G401 (cell line): Measurements from ENCODE around the gene FAM107A. TPM values are rescaled to one million over a fixed set of nuclear protein-coding genes. Genes with fewer than 3 reads are reported as not detected.
A peak's percentile ranks its signal among the peaks of the same experiment; 100 is the strongest.

Experiments used
- DNase-seq: peaks from one replicate; pipeline ENCODE4 v3.0.0-alpha.2; 2015; ENCODE audit warnings: low spot score
- in situ Hi-C: cut with HindIII; loops from 2 replicates; pipeline ENCODE4 v1.10.0; 2016; ENCODE audit warnings: low sequenced_read_pairs, mixed read lengths
- total RNA-seq: library from RNA; depleted of rRNA; stranded (reverse); fragments of >200 nt; shearing (Covaris generic); gene quantifications from 2 replicates; pipeline ENCODE4 v1.2.3, GENCODE V29; 2014

The FAM107A gene
- total RNA-seq, 1 experiment from 2014 or later = not detected

GRCh38 chr3:58572013-58572633 is 5.1 kb downstream of the FAM107A start:
- DNase-seq = no peak
- in situ Hi-C loops = no loop called here

- in situ Hi-C loops = no loop called here
- DNase-seq = no peak
These were observed 6.3 kb downstream of the FAM107A start for GRCh38 chr3:58570851-58571250.

DNA sequence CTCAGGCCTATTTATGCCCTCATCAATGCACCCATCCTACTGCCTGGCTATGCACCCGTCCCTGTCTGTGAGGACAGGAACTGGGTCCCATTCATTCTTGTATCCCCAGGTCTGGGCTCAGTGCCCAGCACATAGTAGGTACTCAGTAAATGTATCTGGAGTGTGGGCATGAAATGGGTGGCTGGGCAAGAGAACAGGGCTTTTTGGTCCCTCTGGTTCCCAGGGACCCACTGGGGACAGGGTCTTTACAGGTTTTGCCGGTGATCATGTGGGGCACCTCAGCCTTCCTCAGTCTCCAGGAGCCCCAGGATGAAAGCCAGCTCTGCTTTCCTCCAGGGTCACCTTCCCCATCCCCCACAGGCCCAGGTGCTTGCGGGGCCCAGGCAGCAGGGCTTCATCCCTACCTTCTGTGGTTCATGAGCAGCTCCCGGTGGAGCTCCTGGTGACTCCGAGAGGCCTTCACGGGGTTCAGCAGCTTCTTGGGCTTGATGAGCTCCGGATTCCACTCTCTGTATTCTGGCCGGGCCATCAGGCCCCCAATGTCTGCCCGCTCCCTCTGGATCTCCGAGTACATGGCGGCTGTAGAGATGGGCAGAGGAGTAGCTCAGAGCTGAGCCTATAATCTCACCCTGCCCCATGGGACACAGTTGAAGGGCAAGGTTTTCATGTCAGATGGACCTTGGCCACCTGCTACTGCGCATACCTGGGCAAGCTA is 7.7 kb downstream of the FAM107A start:
- in situ Hi-C loops = no loop called here

GRCh38 chr3:58568572-58569286 is 8.5 kb downstream of the FAM107A start:
- peak; percentile 82 for DNase-seq
- in situ Hi-C loops = no loop called here

More for the DNA sequence above, 7.7 kb downstream of the FAM107A start:
- DNase-seq = no peak

- in situ Hi-C loops = no loop called here
- DNase-seq = no peak
These were observed 10.0 kb downstream of the FAM107A start for GRCh38 chr3:58567251-58567515.

GRCh38 chr3:58566398-58567250 is 10.6 kb downstream of the FAM107A start:
- in situ Hi-C loops = no loop called here
- DNase-seq = no peak

GRCh38 chr3:58565621-58566397 is 11.4 kb downstream of the FAM107A start:
- no peak for DNase-seq
- in situ Hi-C loops = no loop called here

DNA sequence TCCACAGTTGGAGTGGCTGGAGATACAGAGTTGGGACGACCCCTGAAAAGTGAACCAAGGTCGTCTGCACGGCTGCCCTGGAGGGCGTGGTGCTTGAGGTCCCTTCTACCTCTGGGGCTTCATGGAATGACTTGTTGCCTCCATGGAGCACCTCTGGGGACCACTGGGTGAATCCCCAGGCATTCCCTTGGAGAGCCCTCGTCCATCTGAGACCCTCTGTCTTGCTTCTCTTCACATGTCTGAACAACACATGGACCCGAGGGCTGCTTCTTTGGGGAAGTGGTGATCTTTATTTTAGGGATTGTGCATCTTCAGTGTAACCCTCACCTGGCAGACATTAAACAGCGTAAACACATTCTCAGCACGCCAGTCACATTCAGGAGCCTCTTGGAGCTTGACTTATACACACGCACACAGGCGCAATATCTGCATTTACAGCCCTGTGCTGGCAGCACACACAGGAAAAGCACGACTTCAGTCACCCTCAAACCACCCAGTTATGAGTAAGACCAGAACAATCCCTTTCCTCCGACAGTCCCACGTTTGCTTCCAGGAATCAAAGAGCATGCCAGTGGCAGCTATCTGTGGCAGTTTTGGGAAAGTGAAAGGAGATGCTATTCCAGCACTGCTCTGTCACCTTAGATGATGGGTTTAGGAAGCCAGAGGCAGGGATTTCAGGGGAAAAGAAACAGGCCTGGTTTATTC is 12.6 kb downstream of the FAM107A start:
- DNase-seq = no peak
- in situ Hi-C loops = no loop called here

DNA sequence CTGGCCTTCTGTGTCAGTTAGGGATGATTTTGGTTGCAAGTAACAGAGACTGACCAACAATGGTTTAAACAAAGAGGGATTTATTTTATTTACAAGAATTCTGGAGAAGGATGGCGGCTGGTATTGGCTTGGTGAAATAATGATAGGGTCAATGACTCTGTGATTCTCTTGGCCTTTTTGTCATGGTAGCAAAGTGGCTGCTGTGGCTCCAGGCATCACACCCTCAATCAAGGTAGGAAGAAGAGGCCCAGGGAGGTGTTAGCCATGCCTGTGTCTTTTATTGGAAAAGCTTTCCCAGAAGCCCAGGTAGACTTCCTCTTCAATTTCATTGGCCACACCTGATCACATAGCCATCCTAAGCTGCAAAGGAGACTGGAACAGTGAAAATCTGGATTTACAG is 13.1 kb downstream of the FAM107A start:
- in situ Hi-C loops = no loop called here
- no peak for DNase-seq

DNA sequence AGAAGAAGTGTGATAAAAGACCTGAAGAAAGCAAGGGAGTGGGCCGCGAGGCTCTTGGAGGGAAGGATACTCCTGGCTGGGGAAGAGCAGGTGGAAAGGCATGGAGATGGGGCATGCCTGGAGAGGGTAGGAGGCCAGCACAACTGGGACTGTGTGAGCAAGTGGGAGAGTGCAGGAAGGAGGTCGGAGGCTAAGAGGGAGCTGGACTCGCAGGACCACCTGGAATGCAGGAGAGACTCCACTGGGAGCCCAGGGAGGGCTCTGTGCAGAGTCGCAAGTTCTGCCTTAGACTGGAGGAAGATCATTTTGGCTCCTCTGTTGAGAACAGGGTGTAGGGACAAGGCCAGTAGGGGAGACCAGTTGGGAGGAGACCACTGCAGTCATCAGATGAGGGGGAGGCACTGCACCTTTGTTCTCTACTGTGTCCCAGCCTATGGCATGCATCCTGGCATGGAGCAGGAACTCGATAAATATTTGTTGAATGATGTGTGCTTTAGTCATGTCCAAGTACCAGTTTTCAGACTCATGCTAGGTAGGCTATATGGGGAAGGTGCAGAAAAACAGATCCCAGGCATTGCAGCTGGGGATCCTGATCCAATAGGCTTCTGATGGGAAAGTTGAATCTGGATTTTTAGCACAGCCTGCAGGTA is 13.7 kb downstream of the FAM107A start:
- in situ Hi-C loops = no loop called here

GRCh38 chr3:58562498-58562897 is 14.7 kb downstream of the FAM107A start:
- in situ Hi-C loops = no loop called here
- no peak for DNase-seq

More for the DNA sequence above, 13.7 kb downstream of the FAM107A start:
- DNase-seq = no peak

DNA sequence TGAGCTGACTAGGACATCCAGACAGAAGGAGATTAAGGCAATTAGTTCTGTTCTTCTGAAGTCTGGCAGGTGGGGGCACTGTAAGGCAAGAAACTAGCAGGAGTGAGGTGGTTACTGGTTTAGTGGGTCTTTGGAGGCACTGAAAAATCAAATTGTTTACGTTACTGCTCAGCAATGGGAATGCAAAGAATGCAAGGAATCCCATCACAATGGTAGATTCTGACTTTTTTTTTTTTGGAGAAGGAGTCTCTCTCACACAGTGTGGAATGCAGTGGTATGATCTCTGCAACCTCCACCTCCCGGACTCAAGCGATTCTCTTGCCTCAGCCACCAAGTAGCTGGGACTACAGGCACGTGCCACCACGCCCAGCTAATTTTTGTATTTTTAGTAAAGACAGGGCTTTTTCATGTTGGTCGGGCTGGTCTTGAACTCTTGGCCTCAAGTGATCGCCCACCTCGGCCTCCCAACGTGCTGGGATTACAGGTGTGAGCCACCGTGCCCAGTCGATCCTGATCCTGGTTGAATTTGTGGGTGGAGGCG is 16.4 kb downstream of the FAM107A start:
- peak; percentile 39 for DNase-seq

DNA sequence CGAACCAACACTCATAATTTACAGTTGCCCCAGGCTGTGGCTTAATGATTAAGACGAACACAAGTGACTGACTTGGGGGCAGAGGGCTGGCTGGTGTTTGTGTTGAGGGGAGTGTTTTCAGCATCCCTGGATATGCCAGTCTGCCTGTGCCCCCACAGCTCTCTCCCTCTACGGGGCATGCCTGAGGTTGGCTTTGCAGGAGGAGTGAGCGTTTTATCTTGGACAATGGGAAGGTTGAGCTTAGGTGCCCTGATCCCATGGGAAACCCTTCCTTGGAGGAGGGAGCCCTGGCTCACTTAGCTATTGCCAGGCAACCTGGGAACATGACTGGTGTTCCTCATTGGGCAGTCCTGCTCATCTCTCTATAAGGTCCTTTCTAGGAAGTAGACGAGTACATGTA is 17.6 kb downstream of the FAM107A start:
- DNase-seq = no peak

More for the DNA sequence above, 16.4 kb downstream of the FAM107A start:
- in situ Hi-C loops = no loop called here

DNA sequence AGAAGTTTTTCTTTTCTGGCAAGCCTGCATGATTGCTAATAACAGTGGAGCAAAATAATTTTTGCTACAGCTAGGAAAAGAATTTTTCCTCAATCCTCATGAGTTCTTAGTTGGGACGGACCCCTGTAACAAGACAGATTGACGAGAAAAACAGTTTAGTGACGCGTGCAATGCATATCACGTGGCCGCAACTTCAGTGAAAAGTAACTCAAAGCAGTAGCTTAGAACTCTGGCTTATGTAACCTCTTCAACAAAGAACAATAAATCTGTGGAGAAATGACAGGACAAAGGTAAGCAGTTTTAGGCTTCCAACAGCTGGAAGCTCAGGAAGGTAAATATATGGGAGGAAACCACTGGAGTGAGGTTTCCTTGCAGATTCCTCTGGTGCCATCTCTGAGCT is 19.7 kb downstream of the FAM107A start:
- DNase-seq = no peak
- in situ Hi-C loops = no loop called here

More for the DNA sequence above, 17.6 kb downstream of the FAM107A start:
- in situ Hi-C loops = no loop called here

DNA sequence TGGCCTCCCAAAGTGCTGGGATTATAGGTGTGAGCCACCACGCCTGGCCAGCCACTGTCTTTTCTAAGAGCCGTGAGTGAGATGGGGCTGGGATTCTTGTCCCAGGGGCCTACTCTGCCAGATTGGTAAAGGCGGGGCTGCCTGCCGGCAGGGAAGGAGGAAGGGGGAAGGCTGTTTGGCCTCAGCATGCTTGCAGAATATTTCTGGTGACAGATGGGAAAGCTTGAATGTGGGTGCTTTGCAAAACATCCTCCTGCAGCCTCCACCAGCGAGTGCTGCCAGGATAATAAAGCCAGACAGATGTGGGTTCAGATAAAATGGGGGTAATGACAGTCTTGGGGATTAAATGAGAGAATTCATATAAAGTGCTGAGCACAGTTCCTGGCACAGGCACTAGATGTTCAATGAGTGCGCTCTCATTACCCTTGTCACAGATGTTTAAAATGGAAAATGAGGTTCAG is 20.4 kb downstream of the FAM107A start:
- no peak for DNase-seq
- in situ Hi-C loops = no loop called here

GRCh38 chr3:58556001-58556400 is 21.2 kb downstream of the FAM107A start:
- in situ Hi-C loops = no loop called here
- no peak for DNase-seq

GRCh38 chr3:58555203-58555602 is 22.0 kb downstream of the FAM107A start:
- in situ Hi-C loops = no loop called here
- DNase-seq = no peak
